Activated naive CD4-positive, alpha-beta T cell treated with anti-CD3 and anti-CD28 coated beads, Interleukin-2, amount 10 ng/mL, durations not matched to agents 7 days and 5 days (primary cell): ENCODE results near the gene VEZT.

Source experiments
- CTCF ChIA-PET: fragments of 350-600 bp; sonication (Branson Sonifier 250); formaldehyde crosslinking; loops from one replicate; lab custom pipeline; 2021; ENCODE audit warnings: antibody characterized with exemption; lab: Charles Lee
- DNase-seq: peaks from one replicate; pipeline ENCODE4 v3.0.0-alpha.2; 2020
- H3K27ac Mint-ChIP-seq: one replicate; pipeline ENCODE4 v1.8.0; 2021; ENCODE audit warnings: mild to moderate bottlenecking, moderate library complexity, mixed read lengths
- H3K27me3 Mint-ChIP-seq: one replicate; pipeline ENCODE4 v1.8.0; 2021; ENCODE audit warnings: mild to moderate bottlenecking, mixed read lengths
- H3K36me3 Mint-ChIP-seq: one replicate; pipeline ENCODE4 v1.8.0; 2021; ENCODE audit warnings: mixed read lengths
- H3K4me1 Mint-ChIP-seq: one replicate; pipeline ENCODE4 v1.8.0; 2021; ENCODE audit warnings: mixed read lengths
- H3K4me3 Mint-ChIP-seq: one replicate; pipeline ENCODE4 v1.8.0; 2021; ENCODE audit warnings: mild to moderate bottlenecking, moderate library complexity, mixed read lengths
- H3K9me3 Mint-ChIP-seq: one replicate; pipeline ENCODE4 v1.8.0; 2021; ENCODE audit warnings: mixed read lengths

Gene VEZT

GRCh38 chr12:95342008-95342407 lies 124.4 kb downstream of the VEZT start:
- Mint-ChIP-seq H3K4me3 (no peak overlapping the region), H3K27me3 (no peaks in the 10 kb centered on the region), H3K4me1 (no peaks in the 10 kb centered on the region), H3K27ac (no peak overlapping the region), H3K9me3 (no peaks in the 10 kb centered on the region), H3K36me3 (no peaks in the 10 kb centered on the region)
- DNase-seq = no peak
- CTCF ChIA-PET = no interaction called here

- no peak overlapping the region for H3K4me3 Mint-ChIP-seq
- CTCF ChIA-PET = no interaction called here
Measured at GRCh38 chr12:95343461-95344230, 126.0 kb downstream of the VEZT start.

GRCh38 chr12:95349291-95349690 lies 131.7 kb downstream of the VEZT start:
- CTCF ChIA-PET = no interaction called here
- H3K27ac Mint-ChIP-seq = no peak overlapping the region
- H3K4me1 Mint-ChIP-seq = no peaks in the 10 kb centered on the region

More at GRCh38 chr12:95343461-95344230, 126.0 kb downstream of the VEZT start:
- Mint-ChIP-seq H3K36me3 (no peaks in the 10 kb centered on the region), H3K9me3 (no peaks in the 10 kb centered on the region), H3K4me1 (no peaks in the 10 kb centered on the region), H3K27ac (no peak overlapping the region), H3K27me3 (no peaks in the 10 kb centered on the region)
- no peak for DNase-seq

GRCh38 chr12:95351748-95352147 lies 134.1 kb downstream of the VEZT start:
- peaks cover 8% of the 10 kb centered on the region for H3K27me3 Mint-ChIP-seq
- no peak overlapping the region for H3K27ac Mint-ChIP-seq
- DNase-seq = no peak
- no peaks in the 10 kb centered on the region for H3K4me1 Mint-ChIP-seq
- no peaks in the 10 kb centered on the region for H3K9me3 Mint-ChIP-seq
- CTCF ChIA-PET = no interaction called here
- H3K36me3 Mint-ChIP-seq = no peaks in the 10 kb centered on the region
- H3K4me3 Mint-ChIP-seq = no peak overlapping the region

More at GRCh38 chr12:95349291-95349690, 131.7 kb downstream of the VEZT start:
- no peak for DNase-seq
- no peaks in the 10 kb centered on the region for H3K36me3 Mint-ChIP-seq
- H3K4me3 Mint-ChIP-seq = no peak overlapping the region
- H3K27me3 Mint-ChIP-seq = peaks cover 8% of the 10 kb centered on the region
- H3K9me3 Mint-ChIP-seq = no peaks in the 10 kb centered on the region
